ENCODE results near the gene BMP2K.

Gene BMP2K

GRCh38 chr4:78765432-78766006 is 10.6 kb upstream of the BMP2K start:
- DNase-seq = no peak

- no peak for DNase-seq
Measured at GRCh38 chr4:78766026-78766425, 10.1 kb upstream of the BMP2K start.

GRCh38 chr4:78766650-78767049 is 9.5 kb upstream of the BMP2K start:
- no peak for DNase-seq

GRCh38 chr4:78767350-78767749 is 8.8 kb upstream of the BMP2K start:
- DNase-seq = no peak

- no peak for DNase-seq
Measured at GRCh38 chr4:78768452-78769180, 7.5 kb upstream of the BMP2K start.

- no peak for DNase-seq
Measured at GRCh38 chr4:78770091-78770642, 6.0 kb upstream of the BMP2K start.

- DNase-seq = no peak
Measured at GRCh38 chr4:78772526-78773091, 3.5 kb upstream of the BMP2K start.

- DNase-seq = no peak
Measured at GRCh38 chr4:78774417-78774816, 1.7 kb upstream of the BMP2K start.

GRCh38 chr4:78775303-78776078 is 659 bp upstream of the BMP2K start:
- DNase-seq = peak; percentile 74

- peak; percentile 36 for DNase-seq
Measured at GRCh38 chr4:78776729-78777575, 802 bp downstream of the BMP2K start.

- DNase-seq = no peak
Measured at GRCh38 chr4:78777576-78777940, 1.4 kb downstream of the BMP2K start.

GRCh38 chr4:78778530-78778929 is 2.4 kb downstream of the BMP2K start:
- no peak for DNase-seq

- DNase-seq = no peak
Measured at GRCh38 chr4:78779280-78779679, 3.1 kb downstream of the BMP2K start.

GRCh38 chr4:78780093-78780492 is 3.9 kb downstream of the BMP2K start:
- no peak for DNase-seq

GRCh38 chr4:78781139-78781538 is 5.0 kb downstream of the BMP2K start:
- no peak for DNase-seq

- no peak for DNase-seq
Measured at GRCh38 chr4:78781924-78782323, 5.8 kb downstream of the BMP2K start.

- DNase-seq = no peak
Measured at GRCh38 chr4:78784236-78784865, 8.2 kb downstream of the BMP2K start.

GRCh38 chr4:78787392-78788006 is 11.3 kb downstream of the BMP2K start:
- DNase-seq = no peak

- DNase-seq = no peak
Measured at GRCh38 chr4:78788007-78788889, 12.1 kb downstream of the BMP2K start.
